ENCODE results near the gene KIAA0930. TPM values are rescaled to one million over a fixed set of nuclear protein-coding genes. Genes with fewer than 3 reads are reported as not detected.

Gene KIAA0930
- total RNA-seq, 1 experiment from 2014 or later: 54.8 TPM

DNA sequence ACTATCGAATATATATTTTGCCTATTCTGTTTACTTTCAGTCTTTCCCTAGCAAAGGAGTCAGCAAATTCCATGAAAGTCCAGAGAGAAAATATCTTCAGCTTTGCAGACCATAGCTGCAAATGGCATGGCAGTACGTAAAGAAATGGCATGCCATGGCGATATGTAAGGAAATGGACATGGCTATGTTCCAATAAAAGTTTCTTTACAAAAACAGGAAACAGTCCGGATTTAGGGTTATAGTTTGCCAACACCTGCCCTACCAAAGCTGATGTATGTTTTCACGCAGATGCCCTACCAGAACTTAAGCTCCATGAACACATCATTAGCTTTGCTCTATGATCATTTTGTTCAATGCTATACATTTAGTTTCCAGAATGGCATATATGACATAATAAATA is 19.5 kb downstream of the KIAA0930 start:
- ChIA-PET CTCF (no interaction called here), POLR2A (ENCODE audit: low non-redundant PET) (no interaction called here)
- H3K36me3 ChIP-seq (ENCODE audit: insufficient read depth, low read length, poor library complexity, severe bottlenecking): no peaks in the 10 kb centered on the region
- no peak overlapping the region for H3K27ac ChIP-seq (ENCODE audit: low read depth, low read length, poor library complexity, severe bottlenecking)
- no peak for DNase-seq (ENCODE audit: low spot score)
- TF ChIP-seq EZH2 (IDR thresholded peaks at IDR 0.05; ENCODE audit: borderline replicate concordance, low read depth, low read length, poor library complexity, severe bottlenecking): no peak
- TF ChIP-seq, protein P1, sequence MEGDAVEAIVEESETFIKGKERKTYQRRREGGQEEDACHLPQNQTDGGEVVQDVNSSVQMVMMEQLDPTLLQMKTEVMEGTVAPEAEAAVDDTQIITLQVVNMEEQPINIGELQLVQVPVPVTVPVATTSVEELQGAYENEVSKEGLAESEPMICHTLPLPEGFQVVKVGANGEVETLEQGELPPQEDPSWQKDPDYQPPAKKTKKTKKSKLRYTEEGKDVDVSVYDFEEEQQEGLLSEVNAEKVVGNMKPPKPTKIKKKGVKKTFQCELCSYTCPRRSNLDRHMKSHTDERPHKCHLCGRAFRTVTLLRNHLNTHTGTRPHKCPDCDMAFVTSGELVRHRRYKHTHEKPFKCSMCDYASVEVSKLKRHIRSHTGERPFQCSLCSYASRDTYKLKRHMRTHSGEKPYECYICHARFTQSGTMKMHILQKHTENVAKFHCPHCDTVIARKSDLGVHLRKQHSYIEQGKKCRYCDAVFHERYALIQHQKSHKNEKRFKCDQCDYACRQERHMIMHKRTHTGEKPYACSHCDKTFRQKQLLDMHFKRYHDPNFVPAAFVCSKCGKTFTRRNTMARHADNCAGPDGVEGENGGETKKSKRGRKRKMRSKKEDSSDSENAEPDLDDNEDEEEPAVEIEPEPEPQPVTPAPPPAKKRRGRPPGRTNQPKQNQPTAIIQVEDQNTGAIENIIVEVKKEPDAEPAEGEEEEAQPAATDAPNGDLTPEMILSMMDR (conservative IDR thresholded peaks at IDR 0.05; ENCODE audit: low read depth, low read length): no peak
- H3K4me1 ChIP-seq (ENCODE audit: insufficient read depth, low read length, poor library complexity, severe bottlenecking): no peaks in the 10 kb centered on the region
- no peaks in the 10 kb centered on the region for H3K27me3 ChIP-seq (replicated peaks; ENCODE audit: insufficient read depth, low read depth, low read length, poor library complexity)
- no TSS peak for BruUV-seq (replicated peaks)
- intact Hi-C loops (cut with micrococcal nuclease; ENCODE audit: unreplicated experiment): no loop called here
- H3K9me3 ChIP-seq (ENCODE audit: low read depth, low read length, poor library complexity, severe bottlenecking): no peaks in the 10 kb centered on the region
- H3K4me3 ChIP-seq (ENCODE audit: low read depth, low read length, poor library complexity, severe bottlenecking): no peak overlapping the region

DNA sequence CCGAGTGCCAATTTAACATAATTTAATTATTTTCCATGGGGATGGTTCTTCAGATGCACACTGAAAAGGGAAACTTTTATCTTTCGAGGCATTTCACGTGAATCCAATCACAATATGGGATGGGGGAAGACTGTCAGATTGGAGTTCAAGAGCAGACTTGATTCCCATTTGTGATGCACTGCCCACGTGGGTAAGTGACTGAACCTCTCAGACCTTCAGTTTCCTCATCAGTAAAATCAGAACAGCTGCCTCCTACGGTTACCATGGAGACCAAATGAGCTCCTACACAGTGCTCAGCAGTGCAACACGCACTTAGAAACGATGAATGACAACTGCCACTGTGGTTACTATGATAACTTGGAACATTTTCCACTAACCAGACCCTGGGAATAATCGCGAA is 21.7 kb downstream of the KIAA0930 start:
- DNase-seq (ENCODE audit: low spot score): no peak

DNA sequence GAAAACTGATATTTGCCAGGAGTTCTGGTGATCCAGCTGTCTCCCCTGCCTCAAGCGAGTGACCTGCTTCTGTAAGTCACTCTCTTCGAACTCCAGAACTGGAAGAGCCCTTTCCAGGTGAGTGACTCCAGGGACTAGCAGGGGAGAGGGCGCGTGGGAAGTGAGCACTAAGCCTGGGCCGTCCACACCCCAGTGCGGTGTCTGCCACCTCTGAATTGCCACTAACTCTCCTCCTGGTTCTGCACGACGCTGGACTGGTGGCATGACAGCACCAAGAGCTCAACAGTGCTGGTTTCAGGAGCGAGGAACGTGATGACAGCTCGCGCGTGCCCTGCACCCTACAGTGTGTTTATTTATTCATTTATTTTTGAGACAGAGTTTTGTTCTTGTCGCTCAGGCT is 22.9 kb downstream of the KIAA0930 start:
- POLR2A ChIA-PET (ENCODE audit: low non-redundant PET): no interaction called here
- intact Hi-C loops (cut with micrococcal nuclease; ENCODE audit: unreplicated experiment): no loop called here
- no peaks in the 10 kb centered on the region for H3K9me3 ChIP-seq (ENCODE audit: low read depth, low read length, poor library complexity, severe bottlenecking)
- no peak for DNase-seq (ENCODE audit: low spot score)
- CTCF ChIA-PET: no interaction called here
- H3K36me3 ChIP-seq (ENCODE audit: insufficient read depth, low read length, poor library complexity, severe bottlenecking): no peaks in the 10 kb centered on the region
- TF ChIP-seq, protein P1 (conservative IDR thresholded peaks at IDR 0.05; ENCODE audit: low read depth, low read length): no peak
- no peak for TF ChIP-seq EZH2 (IDR thresholded peaks at IDR 0.05; ENCODE audit: borderline replicate concordance, low read depth, low read length, poor library complexity, severe bottlenecking)
- no peaks in the 10 kb centered on the region for H3K27me3 ChIP-seq (replicated peaks; ENCODE audit: insufficient read depth, low read depth, low read length, poor library complexity)
- BruUV-seq (replicated peaks): no TSS peak
- no peak overlapping the region for H3K4me3 ChIP-seq (ENCODE audit: low read depth, low read length, poor library complexity, severe bottlenecking)
- peaks cover 5% of the 10 kb centered on the region for H3K4me1 ChIP-seq (ENCODE audit: insufficient read depth, low read length, poor library complexity, severe bottlenecking)
- no peak overlapping the region for H3K27ac ChIP-seq (ENCODE audit: low read depth, low read length, poor library complexity, severe bottlenecking)

More for the DNA sequence above, 21.7 kb downstream of the KIAA0930 start:
- no TSS peak for BruUV-seq (replicated peaks)
- no peaks in the 10 kb centered on the region for H3K27me3 ChIP-seq (replicated peaks; ENCODE audit: insufficient read depth, low read depth, low read length, poor library complexity)
- H3K9me3 ChIP-seq (ENCODE audit: low read depth, low read length, poor library complexity, severe bottlenecking): no peaks in the 10 kb centered on the region
- TF ChIP-seq EZH2 (IDR thresholded peaks at IDR 0.05; ENCODE audit: borderline replicate concordance, low read depth, low read length, poor library complexity, severe bottlenecking): no peak
- TF ChIP-seq, protein P1 (conservative IDR thresholded peaks at IDR 0.05; ENCODE audit: low read depth, low read length): no peak
- H3K4me1 ChIP-seq (ENCODE audit: insufficient read depth, low read length, poor library complexity, severe bottlenecking): no peaks in the 10 kb centered on the region
- POLR2A ChIA-PET (ENCODE audit: low non-redundant PET): no interaction called here
- H3K36me3 ChIP-seq (ENCODE audit: insufficient read depth, low read length, poor library complexity, severe bottlenecking): no peaks in the 10 kb centered on the region
- H3K4me3 ChIP-seq (ENCODE audit: low read depth, low read length, poor library complexity, severe bottlenecking): no peak overlapping the region
- intact Hi-C loops (cut with micrococcal nuclease; ENCODE audit: unreplicated experiment): no loop called here
- H3K27ac ChIP-seq (ENCODE audit: low read depth, low read length, poor library complexity, severe bottlenecking): no peak overlapping the region
- CTCF ChIA-PET: no interaction called here

All from A673 (cell line).